ENCODE measurements around the gene SLC7A9.
"Not testable (repeated sequence)": the region's sequence is repeated elsewhere in the genome, so short reads cannot be mapped to it uniquely, and the experiment has no call there.

Gene SLC7A9

GRCh38 chr19:32862741-32863140 lies 6.8 kb downstream of the SLC7A9 start:
- no peak for FAIRE-seq

DNA sequence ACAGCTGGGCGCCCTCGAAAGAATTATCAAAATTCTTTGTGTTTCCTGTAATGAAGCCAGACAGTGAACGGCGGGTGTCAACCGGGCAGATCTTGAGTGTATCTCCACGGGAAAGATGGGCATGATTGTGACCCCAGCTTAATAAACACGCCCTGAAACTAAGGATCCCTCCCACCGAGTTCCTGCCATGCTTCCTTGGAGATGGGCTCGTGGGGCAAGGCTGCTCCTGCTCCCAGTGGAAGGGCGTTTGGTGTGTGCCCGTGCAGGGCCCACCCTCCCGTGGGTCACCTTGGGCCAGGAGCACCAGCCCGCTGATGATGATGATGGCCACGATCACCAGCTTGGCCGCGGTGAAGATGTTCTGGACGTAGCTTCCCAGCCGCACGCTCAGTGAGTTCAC lies 7.4 kb downstream of the SLC7A9 start:
- FAIRE-seq: no peak

DNA sequence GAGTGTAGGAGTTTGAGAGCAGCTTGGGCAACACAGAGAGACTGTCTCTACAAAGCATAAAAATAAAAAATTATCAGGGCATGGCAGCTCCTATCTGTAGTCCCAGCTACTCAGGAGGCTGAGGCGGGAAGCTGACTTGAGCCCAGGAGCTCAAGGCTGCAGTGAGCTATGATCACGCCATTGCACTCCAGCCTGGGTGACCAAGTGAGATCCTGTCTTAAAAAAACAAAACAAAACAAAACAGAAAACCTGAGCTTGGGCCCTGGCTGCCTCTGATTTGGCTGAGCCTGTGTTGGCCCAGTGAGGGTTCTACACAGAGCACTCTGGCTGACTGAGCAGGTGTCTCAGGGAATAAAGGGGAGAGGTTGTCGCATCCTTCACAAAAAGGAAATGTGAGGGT lies 8.0 kb downstream of the SLC7A9 start:
- FAIRE-seq: no peak

GRCh38 chr19:32859591-32859990 lies 10.0 kb downstream of the SLC7A9 start:
- FAIRE-seq: no peak

GRCh38 chr19:32858559-32858958 lies 11.0 kb downstream of the SLC7A9 start:
- no peak for FAIRE-seq

DNA sequence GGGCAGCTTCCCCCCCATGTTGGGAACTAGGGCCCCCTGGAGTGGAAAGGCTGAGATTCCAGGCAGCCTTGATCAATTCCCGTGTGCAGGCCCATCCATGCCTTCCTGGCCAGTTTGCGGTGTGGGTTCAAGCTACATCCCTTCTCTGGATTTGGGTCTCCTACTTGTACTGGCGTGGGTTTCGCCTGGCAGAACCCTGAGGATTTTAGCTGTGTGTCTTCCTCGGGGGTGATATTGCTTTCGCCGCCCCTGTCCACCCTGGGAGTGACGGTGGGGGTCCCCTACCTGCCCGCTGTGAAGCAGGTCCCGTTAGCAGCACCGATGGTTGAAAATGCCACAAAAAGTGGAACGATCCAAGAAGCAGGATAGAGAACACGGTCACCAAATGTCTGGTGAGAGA lies 11.4 kb downstream of the SLC7A9 start:
- no peak for FAIRE-seq

DNA sequence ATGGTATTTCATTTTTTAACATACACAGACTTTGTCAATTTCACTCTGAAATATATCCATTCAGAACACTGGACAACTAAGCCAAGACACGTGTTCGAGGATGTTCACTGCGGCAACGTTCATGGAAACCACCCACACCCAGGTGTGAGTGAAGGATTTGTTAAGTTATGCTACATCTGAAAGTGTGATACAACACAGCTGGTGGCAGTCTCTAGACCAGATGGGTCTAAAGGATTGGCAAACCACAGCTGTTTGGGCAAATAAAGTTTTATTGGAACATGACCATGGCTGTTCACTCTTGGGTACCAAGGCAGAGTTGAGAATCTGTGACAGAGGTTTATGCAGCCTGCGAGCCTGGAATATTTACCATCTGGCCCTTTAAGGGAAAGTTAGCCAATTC lies 12.0 kb downstream of the SLC7A9 start:
- FAIRE-seq: no peak

GRCh38 chr19:32856818-32857217 lies 12.7 kb downstream of the SLC7A9 start:
- FAIRE-seq: not testable (repeated sequence)

DNA sequence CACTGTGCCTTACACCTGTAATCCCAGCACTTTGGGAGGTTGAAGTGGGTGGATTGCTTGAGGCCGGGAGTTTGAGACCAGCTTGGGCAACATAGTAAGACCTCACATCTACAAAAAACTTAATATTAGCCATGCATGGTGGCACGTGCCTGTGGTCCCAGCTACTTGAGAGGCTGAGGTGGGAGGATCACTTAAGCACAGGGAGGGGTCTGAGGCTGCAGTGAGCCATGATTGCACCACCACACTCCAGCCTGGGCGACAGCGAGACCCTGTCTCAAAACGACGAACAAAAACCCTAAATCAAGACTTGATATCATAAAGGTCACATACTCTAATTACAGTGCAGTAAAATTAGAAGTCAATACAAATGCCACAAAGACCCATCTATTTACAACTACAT lies 17.4 kb downstream of the SLC7A9 start:
- no peak for FAIRE-seq

DNA sequence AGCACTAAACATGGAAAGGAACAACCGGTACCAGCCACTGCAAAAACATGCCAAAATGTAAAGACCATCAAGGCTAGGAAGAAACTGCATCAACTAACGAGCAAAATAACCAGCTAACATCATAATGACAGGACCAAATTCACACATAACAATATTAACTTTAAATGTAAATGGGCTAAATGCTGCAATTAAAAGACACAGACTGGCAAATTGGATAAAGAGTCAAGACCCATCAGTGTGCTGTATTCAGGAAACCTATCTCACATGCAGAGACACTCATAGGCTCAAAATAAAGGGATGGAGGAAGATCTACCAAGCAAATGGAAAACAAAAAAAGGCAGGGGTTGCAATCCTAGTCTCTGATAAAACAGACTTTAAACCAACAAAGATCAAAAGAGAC lies 21.5 kb downstream of the SLC7A9 start:
- not testable (repeated sequence) for FAIRE-seq

GRCh38 chr19:32843716-32844245 lies 25.8 kb downstream of the SLC7A9 start:
- FAIRE-seq: no peak

DNA sequence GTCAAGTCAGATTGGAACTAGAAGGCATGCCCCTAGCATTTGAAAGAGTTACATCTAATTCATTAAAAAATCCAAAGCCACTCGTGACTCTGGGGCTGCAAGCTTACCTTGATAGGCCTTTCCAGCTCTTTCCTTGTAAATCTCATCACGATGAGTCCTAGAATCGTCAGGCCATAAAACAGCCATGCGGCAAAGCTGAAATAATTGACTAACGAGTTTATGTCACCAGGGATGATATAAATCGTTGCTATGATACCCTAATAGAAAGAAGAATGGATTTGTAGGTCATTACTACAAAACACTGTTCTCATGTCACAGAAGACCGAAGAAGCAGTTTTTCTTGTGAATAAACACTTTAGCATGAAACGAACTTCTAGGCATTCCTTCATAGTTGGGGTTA lies 27.5 kb downstream of the SLC7A9 start:
- FAIRE-seq: no peak

- no peak for FAIRE-seq
Observed at GRCh38 chr19:32837531-32837930, 32.0 kb downstream of the SLC7A9 start.

DNA sequence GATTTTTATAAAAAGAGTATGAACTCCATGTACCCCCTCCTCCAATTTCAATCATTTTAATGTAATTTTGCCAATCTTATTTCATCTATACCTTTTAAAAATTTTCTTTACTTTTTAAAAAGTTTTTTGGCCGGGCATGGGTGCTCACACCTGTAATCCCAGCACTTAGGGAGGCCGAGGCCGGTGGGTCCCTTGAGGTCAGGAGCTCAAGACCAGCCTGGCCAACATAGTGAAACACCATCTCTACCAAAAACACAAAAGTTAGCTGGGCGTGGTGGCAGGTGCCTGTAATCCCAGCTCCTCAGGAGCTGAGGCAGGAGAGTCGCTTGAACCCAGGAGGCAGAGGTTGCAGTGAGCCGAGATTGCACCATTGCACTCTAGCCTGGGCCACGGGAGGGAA lies 36.2 kb downstream of the SLC7A9 start:
- not testable (repeated sequence) for FAIRE-seq

GRCh38 chr19:32832825-32833224 lies 36.7 kb downstream of the SLC7A9 start:
- not testable (repeated sequence) for FAIRE-seq

DNA sequence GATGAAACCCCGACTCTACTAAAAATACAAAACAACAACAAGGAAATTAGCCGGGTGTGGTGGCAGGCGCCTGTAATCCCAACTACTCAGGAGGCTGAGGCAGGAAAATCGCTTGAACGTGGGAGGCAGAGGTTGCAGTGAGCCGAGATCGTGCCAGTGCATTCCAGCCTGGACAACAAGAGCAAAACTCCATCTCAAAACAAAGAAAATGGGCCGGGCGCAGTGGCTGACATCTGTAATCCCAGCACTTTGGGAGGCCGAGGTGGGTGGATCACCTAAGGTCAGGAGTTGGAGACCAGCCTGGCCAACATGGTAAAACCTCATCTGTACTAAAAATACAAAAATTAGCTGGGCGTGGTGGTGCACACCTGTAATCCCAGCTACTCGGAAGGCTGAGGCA lies 37.5 kb downstream of the SLC7A9 start:
- FAIRE-seq: not testable (repeated sequence)

GRCh38 chr19:32831611-32832010 lies 38.0 kb downstream of the SLC7A9 start:
- no peak for FAIRE-seq

GRCh38 chr19:32830231-32831014 lies 39.1 kb downstream of the SLC7A9 start:
- FAIRE-seq: no peak

GRCh38 chr19:32829345-32829896 lies 40.1 kb downstream of the SLC7A9 start:
- FAIRE-seq: no peak

DNA sequence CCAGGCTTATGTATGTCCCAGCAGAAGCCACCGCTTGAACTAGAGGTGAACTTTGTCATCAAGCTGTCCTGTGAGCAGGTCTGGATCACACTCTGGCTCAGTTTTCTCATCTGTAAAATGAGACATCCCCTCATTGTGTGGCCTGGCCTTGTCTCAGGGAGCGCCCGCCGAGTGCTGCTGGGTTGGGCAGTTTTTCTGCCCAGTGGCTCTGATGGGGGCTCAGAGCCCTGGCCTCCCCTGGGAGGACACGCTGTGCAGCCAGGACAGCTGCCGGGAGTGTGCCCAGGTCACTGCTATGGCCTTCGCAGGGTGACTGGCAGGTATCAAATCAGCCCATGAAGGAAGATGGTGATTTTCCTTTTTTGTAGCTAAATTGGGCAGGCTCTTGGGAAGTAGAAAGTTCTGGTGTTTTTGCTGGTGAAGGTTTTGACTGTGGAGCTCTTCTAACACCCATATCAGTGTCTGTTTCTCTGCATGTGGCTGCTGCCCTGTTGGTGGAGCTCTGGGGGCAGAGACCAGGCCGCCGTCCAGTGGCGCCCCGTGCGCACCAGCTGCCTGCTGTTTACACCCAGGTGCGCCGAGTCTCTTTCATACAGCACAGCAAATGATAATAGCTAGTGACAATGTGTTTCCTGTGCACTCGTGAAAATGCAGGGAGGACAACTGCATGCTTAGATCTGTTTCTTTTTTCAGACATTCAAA lies 40.8 kb downstream of the SLC7A9 start:
- FAIRE-seq: no peak

DNA sequence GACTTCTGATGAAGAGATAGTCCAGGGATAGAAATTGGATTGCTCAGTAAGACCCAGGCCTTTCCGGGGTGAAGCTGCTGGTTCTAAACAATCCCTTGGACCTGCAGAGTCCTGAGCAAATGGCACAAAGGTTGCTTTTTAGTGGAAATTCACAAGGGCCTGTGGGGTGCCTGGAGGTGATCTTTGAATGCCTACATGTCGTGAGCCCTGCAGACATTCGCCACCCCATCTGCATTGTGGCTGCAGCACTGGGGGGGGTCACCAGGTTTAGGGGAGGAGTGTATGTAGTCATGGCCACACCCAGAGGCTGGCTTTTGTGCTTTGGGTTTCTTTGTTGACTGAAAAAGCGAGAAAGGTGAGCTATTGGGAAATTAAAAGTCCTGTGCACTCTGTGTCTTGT lies 41.4 kb downstream of the SLC7A9 start:
- no peak for FAIRE-seq

GRCh38 chr19:32824916-32825608 lies 44.5 kb downstream of the SLC7A9 start:
- FAIRE-seq: no peak

- no peak for FAIRE-seq
Observed at GRCh38 chr19:32824191-32824751, 45.3 kb downstream of the SLC7A9 start.
